ENCODE results near the gene MTFMT. TPM values are rescaled to one million over a fixed set of nuclear protein-coding genes. Genes with fewer than 3 reads are reported as not detected.
"Not testable (repeated sequence)": the region's sequence is repeated elsewhere in the genome, so short reads cannot be mapped to it uniquely, and the experiment has no call there.

MTFMT gene
- total RNA-seq, 1 donor from 2014 or later: 15.1 TPM

- FAIRE-seq (no peak), DNase-seq (ENCODE audit: low spot score in 2 of 2) (peak; percentile 55 to 63)
Observed at GRCh38 chr15:65060641-65061397, 31.4 kb upstream of the MTFMT start.

- no peak for FAIRE-seq
- DNase-seq (ENCODE audit: low spot score in 2 of 2): peak in 1 of 2 donors; percentile 11
Observed at GRCh38 chr15:65059931-65060596, 30.6 kb upstream of the MTFMT start.

DNA sequence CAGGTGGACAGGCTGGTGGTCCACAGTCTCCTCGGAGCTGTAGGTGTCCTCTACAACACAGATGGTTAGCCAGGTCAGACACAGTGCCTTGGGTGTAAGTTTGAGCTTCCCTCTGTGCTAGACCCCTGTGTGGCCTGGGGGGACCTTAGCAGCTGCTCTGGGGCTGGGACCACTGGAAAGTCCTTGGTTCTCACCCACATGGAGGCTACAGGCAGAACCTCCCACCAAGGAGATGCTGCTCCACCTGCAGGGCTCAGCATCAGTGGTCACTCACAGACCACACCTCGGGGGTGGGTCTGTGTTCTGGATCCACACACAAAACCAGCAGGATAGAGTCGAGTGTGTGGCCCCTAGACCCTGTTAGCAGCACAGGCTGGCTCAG is 29.9 kb upstream of the MTFMT start:
- no peak for FAIRE-seq
- no peak for DNase-seq (ENCODE audit: low spot score in 2 of 2)

DNA sequence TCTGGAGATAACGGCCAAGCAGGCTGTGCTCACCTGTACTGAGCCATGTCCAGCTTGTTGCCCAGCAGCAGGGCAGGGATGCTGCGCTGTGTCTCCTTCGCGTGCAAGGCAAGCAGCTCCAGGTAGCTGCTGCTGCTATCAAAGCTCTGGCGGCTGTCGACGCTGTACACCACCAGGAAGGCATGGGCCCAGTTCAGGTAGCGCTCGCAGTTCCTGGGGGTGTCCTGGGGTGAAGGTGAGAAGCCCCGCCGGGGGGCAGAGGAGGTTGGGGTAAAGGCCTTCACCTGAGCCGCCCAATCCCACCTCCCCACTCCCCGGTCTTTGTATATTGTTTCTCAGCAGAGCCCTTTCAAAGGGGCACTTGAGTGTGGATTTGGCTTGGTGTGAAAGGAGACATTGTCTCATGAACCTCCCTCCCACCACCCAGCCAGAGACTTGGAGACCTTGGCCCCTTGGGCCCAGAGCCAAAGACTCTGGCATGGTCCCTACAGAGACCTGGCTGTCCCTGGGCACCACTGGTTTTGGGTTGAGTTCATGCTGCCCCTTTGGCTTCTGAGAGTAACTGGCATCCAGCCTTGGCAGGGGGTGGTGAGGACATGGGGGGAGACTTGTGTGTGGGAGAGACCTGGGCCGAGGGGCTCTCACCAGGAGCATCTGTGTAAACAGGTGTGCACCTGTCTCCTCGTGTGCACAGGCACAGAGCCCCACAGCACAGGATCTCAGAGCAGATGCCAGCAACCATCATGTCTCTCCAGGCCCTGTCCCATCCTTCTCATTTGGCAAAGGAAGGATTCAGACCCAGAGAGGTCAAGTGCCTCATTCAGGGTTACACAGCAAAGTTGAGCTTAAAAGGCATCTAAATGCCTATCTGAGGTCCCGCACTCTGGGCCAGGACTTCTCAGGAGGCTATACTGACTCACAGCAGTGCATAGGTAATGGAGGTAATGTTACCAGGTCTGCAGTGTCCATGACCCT is 29.2 kb upstream of the MTFMT start:
- no peak for FAIRE-seq

GRCh38 chr15:65057549-65057940 is 28.1 kb upstream of the MTFMT start:
- no peak for FAIRE-seq
- DNase-seq (ENCODE audit: low spot score in 2 of 2): no peak

More for the DNA sequence above, 29.2 kb upstream of the MTFMT start:
- DNase-seq (ENCODE audit: low spot score in 2 of 2): peak in 1 of 2 donors; percentile 32

- no peak for FAIRE-seq
- DNase-seq (ENCODE audit: low spot score in 2 of 2): no peak
Observed at GRCh38 chr15:65056868-65057548, 27.6 kb upstream of the MTFMT start.

DNA sequence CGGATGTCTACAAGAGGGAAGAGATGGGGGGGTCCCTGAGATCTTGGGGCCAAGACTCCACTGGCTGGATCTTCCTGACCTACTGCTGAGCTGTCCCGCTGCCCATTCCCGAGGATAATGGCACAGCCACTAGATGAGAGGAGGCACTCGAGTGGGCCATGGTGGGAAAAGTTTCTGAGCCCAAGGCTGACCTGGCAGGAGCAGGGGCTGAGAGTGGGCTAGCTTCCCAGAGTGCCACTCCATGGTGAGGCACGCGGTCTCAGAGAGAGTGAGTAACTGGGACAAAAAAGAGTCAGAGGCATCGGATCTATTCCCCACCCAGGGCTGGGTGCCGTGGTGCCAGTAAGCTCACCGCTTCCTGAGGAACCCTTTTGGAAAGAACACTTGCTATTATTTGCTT is 26.7 kb upstream of the MTFMT start:
- no peak for FAIRE-seq

GRCh38 chr15:65055201-65055870 is 25.9 kb upstream of the MTFMT start:
- FAIRE-seq: no peak
- no peak for DNase-seq (ENCODE audit: low spot score in 2 of 2)

More for the DNA sequence above, 26.7 kb upstream of the MTFMT start:
- DNase-seq (ENCODE audit: low spot score in 2 of 2): no peak

GRCh38 chr15:65054333-65055200 is 25.1 kb upstream of the MTFMT start:
- DNase-seq (ENCODE audit: low spot score in 2 of 2) (peak; percentile 66 to 84), FAIRE-seq (no peak)

GRCh38 chr15:65052956-65053355 is 23.5 kb upstream of the MTFMT start:
- DNase-seq (ENCODE audit: low spot score in 2 of 2): no peak
- FAIRE-seq: no peak

DNA sequence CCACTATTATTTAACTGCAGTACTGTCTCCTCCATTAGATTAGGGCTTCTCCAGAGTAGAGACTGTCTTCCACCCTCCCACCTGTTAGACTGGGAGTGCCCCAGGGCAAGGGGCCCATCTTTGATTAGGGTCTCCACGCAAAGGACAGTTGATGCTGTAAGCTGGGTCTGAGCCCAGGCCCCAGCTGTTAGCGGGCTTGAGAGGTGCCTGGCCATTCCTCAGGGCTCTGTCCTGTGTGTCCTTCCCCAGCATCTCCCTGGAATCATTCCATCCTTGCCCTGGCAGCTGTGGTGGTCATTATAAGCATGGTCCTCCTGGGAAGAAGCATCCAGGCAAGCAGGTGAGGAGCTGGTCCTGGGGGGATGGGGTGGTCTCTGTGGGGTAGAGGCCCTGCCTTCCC is 21.8 kb upstream of the MTFMT start:
- DNase-seq (ENCODE audit: low spot score in 2 of 2) (no peak), FAIRE-seq (no peak)

DNA sequence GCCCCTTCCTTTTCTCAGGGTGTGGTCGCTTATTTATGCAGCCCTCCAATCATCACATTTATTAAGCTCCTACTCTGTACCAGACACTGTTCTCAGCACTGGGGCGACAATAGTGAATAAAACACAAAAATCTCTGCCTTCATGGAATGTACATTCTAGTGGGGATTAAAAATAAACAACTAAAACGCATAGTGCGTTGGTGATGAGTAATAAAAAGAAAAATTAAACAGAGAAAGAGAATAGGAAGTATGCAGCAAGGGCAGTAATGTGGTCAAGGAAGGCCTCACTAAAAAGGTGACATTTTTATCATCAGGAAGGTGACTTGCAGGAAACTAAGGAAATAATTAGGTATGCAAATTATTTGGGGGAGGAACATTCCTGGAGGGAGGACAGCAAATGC is 20.8 kb upstream of the MTFMT start:
- no peak for FAIRE-seq
- DNase-seq (ENCODE audit: low spot score in 2 of 2): no peak

DNA sequence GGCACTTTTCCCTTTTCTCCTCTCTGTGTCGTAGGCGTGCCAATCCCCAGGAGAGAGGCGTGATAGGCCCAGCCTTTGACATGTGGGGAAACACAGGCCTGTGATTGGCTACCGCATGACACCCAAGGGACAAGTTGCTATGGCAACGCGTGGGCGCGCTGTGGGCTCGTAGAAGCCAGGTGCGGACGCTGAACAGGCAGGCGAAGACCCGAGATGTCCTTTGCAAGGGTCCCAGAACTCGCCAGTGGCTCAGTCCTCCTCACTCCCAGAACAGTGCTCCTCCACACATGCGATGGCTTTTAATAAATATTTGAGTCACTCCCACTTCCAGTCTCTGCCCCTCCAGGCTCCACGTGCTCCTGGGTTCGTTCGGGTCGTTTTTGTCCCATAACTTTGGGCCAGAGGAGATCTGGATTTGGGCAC is 20.0 kb upstream of the MTFMT start:
- DNase-seq (ENCODE audit: low spot score in 2 of 2) (peak; percentile 77 to 94), FAIRE-seq (no peak)

DNA sequence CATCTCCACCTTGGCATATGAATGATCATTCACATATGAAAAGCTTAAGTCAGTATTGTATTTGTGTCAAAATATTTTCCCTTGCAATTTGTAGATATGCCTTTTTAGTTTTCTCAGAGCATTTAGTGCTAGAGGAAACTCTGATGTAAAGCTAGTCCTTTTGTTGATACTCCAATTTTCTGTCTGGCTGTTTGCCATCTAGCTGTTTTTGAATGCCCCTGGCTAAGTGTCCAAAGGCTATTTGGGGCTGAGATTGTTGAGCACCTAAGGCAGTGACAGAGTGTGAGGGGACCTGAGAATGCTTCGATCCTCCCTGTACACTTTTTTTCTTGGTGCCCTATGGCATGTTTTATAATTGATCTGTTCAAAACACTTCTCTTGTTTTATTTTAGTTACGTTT is 18.8 kb upstream of the MTFMT start:
- FAIRE-seq (no peak), DNase-seq (ENCODE audit: low spot score in 2 of 2) (no peak)

DNA sequence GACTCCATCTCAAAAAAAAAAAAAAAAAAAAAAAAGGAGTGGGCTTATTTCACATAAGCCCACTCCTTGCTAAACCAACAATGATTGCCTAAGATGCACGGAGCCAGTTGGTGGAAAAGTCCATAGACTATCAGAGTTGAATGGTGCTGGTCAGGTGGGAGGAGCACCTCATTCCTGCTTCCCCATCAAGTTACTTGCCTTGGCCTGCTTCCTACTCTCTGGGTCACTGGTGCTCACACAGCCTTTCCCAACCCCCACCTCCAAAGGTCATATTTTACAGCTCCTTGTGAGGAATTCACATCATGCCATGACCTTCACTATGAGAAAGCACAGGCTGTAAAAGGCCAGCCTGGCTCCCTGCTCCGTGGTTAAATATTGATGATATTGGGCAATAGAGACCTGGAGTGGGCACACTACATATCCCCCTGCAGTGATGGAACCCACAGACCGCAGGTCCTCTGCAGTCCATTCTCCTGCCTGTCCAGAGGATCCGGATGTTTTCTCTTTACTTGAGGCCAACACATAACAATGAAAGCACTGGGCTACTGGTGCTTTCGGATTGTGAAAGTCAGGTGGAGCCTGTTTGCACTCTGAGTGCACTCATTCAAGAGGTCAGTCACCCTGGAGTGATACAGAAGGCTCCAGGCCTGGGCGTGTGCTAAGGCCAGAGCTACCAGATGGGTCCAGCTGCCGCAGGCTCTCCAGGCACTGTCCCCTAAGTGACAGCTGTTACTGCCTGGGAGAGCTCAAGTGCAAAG is 15.5 kb upstream of the MTFMT start, which contains the start of gene SLC51B:
TSS of gene SLC51B (plus strand) at position 664 of the 758 bp plus-strand sequence. CDS start 4,618 bp downstream, outside the sequence.
- DNase-seq (ENCODE audit: low spot score in 2 of 2) (no peak), FAIRE-seq (no peak)

DNA sequence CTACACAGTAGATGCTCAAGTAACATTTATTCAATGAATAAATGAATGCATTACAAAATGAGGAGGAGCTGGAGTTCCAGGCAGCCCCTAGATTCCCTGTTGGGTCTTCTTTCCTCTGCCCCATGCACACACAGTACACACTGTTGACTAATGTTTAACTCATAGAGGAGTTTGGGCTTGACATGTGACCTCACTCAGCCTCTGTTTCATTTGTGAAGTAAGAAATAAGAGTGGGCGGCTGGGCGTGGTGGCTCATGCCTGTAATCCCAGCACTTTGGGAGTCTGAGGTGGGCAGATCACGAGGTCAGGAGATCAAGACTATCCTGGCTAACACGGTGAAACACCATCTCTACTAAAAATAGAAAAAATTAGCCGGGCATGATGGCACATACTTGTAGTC is 14.8 kb upstream of the MTFMT start:
- not testable (repeated sequence) for FAIRE-seq; DNase-seq (ENCODE audit: low spot score in 2 of 2)

DNA sequence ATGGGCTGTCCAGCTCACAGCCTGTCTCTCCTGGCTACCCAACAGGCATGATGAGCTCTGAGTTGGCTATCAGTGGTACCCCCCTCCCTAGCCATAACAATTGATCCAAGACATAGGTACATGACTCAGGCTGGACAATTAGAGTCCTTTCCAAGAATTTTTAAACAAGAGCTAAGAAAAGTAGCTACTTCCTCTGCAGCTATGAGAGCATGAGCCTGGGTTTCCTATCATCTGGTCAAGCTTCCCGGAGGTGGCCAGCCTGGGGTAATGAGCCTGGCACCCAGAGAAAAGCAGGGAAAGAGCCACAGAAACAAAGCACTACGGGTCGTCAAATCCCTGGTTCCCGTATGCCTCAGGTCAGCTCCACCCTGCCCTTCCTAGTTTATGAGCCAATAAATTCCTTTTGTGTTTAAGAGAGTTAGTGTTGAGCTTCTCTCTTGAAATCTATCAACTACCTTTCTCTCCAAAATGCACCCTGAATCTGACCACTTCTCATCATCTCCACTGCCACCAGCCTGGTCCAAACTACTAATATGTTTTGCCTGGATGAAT is 13.4 kb upstream of the MTFMT start:
- DNase-seq (ENCODE audit: low spot score in 2 of 2) (no peak), FAIRE-seq (no peak)

DNA sequence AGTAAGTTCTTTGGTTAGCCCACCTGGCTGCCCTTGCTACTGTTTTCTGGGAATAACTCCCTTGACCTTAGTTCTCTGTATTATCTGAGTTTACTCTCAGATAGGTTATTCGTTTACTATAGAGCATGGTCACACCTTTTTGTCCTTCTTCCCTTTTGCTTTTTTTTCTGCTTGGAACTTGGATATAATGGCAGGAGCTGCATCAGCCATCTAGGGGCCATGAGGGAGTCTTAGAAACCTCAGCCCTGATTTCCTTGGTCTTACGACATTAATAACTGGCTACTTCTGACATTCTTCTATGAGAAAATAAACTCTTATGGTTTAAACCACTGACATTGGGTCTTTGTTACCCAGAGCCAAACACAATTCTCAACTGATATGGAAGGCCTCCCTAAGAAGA is 12.3 kb upstream of the MTFMT start:
- FAIRE-seq: no peak
- no peak for DNase-seq (ENCODE audit: low spot score in 2 of 2)
